Measurements from ENCODE around the gene TPST1.
"Not testable (repeated sequence)": the region's sequence is repeated elsewhere in the genome, so short reads cannot be mapped to it uniquely, and the experiment has no call there.

TPST1 gene

GRCh38 chr7:66313886-66314568 is 108.9 kb downstream of the TPST1 start:
- TF ChIP-seq CTCF (conservative IDR thresholded peaks at IDR 0.05; ENCODE audit: low read depth, low read length) = no peak
- no peak for DNase-seq (ENCODE audit: low read depth)
- no peak overlapping the region for H3K4me3 ChIP-seq (ENCODE audit: low read length)

GRCh38 chr7:66315192-66315591 is 110.1 kb downstream of the TPST1 start:
- no peak for DNase-seq (ENCODE audit: low read depth)
- no peak overlapping the region for H3K4me3 ChIP-seq (ENCODE audit: low read length)
- TF ChIP-seq CTCF (conservative IDR thresholded peaks at IDR 0.05; ENCODE audit: low read depth, low read length) = no peak

GRCh38 chr7:66319407-66319979 is 114.4 kb downstream of the TPST1 start:
- TF ChIP-seq CTCF (conservative IDR thresholded peaks at IDR 0.05; ENCODE audit: low read depth, low read length) = no peak
- H3K4me3 ChIP-seq (ENCODE audit: low read length) = no peak overlapping the region
- no peak for DNase-seq (ENCODE audit: low read depth)

GRCh38 chr7:66321283-66321682 is 116.1 kb downstream of the TPST1 start:
- no peak for TF ChIP-seq CTCF (conservative IDR thresholded peaks at IDR 0.05; ENCODE audit: low read depth, low read length)
- DNase-seq (ENCODE audit: low read depth) = no peak
- H3K4me3 ChIP-seq (ENCODE audit: low read length) = no peak overlapping the region

GRCh38 chr7:66323114-66323796 is 118.1 kb downstream of the TPST1 start:
- DNase-seq (ENCODE audit: low read depth) = no peak
- H3K4me3 ChIP-seq (ENCODE audit: low read length) = no peak overlapping the region
- TF ChIP-seq CTCF (conservative IDR thresholded peaks at IDR 0.05; ENCODE audit: low read depth, low read length) = no peak

- DNase-seq (ENCODE audit: low read depth); H3K4me3 ChIP-seq (ENCODE audit: low read length): not testable (repeated sequence)
Observed at GRCh38 chr7:66324985-66325384, 119.9 kb downstream of the TPST1 start.

GRCh38 chr7:66326501-66327215 is 121.5 kb downstream of the TPST1 start:
- no peak for TF ChIP-seq CTCF (conservative IDR thresholded peaks at IDR 0.05; ENCODE audit: low read depth, low read length)
- H3K4me3 ChIP-seq (ENCODE audit: low read length) = no peak overlapping the region
- DNase-seq (ENCODE audit: low read depth) = no peak
